Stimulated activated naive CD4-positive, alpha-beta T cell (primary cell): ENCODE data around the gene IL18.
"Not testable (repeated sequence)": the region's sequence is repeated elsewhere in the genome, so short reads cannot be mapped to it uniquely, and the experiment has no call there.

Experiments
- DNase-seq, 6 experiments: peaks; one replicate each; lab custom pipeline; 2025; lab: John Stamatoyannopoulos, UW

Gene IL18

DNA sequence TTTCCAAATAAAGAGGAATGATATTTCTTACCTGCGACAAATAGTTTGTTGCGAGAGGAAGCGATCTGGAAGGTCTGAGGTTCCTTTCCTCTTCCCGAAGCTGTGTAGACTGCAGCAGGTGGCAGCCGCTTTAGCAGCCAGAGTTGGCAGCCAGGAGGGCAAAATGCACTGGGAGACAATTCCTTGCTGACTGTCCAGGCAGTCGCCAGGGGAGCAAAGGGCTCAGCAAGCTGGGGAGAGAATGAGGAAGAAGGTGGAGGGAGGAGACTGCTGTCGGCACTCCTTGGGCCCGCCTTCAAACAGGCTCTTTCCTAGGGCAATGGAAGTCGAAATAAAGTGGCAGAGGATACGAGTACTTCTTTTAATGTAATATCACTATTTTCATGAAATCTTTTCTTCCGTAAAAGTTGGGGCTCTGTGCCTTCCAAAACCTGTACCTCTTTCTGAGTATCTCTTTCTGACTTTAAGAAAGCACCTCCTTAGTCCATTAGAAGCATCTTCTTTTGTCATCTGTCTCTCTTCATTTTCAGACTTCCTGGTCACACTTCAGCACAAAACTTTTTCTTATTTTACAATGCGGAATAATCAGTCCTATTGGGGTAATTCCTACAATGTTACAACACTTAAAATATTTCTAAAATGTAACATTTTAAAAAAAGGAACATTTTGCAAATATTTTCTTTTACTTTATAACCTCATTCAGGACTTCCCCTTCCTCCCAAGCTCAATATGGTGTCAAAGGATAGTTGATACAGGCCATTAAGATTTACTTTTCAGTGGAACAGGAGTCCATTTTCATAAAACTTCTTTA lies at the start of gene IL18:
TSS of gene IL18 (minus strand) at position 220 of the 811 bp plus-strand sequence. CDS start 9,041 bp downstream, outside the sequence.
- no peak for DNase-seq

DNA sequence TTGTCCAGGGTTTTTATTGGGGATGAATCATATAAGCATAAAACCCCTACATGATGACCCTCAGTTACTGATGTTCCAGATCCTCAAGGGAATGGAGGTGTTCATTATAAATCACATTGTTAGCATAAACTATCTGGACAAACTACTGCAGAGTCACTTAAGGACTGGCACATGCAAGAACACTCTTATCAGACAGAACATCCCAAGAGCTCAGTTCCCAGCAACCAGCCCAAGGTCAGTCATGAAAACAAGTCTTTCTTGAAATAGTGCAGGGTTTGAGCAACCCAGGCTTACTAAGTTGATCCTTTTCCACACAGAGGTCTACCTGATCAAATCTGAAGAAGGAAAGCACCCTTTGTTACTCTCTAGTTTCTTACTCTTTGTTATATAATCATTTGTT lies 48.8 kb upstream of the IL18 start:
- no peak for DNase-seq

DNA sequence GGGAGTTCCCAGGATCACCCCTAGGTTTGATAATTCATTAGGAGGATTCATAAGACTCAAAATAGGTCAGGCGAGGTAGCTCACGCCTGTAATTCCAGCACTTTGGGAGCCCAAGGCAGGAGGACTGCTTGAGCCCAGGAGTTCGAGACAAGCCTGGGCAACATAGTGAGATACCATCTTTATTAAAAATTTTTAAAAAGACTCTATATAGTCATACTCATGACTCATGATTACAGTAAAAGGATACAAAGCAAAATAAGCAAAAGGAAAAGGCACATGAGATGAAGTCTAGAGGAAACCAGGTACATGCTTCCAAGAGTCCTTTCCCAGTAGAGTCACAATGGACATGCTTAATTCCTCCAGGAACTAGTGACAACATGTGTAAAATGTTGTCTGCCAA lies 48.4 kb upstream of the IL18 start:
- no peak for DNase-seq

DNA sequence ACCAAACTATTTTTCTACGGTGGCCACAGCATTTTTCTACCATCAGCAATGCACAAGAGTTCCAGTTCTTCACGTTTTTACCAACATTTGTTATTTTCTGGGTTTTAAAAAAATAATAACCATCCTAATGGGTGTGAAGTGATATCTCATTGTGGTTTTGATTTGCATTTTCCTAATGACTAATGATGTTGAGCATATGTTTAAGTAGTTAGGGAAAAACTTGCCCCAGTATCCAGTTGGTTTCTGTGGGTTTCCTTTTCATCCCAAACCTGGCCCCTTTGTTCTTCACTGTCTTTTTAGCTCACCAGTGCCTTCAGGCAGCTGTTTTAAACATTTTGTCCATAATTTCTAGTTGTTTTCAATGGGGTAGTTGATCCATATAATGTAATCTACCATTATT lies 47.6 kb upstream of the IL18 start:
- DNase-seq: no peak

DNA sequence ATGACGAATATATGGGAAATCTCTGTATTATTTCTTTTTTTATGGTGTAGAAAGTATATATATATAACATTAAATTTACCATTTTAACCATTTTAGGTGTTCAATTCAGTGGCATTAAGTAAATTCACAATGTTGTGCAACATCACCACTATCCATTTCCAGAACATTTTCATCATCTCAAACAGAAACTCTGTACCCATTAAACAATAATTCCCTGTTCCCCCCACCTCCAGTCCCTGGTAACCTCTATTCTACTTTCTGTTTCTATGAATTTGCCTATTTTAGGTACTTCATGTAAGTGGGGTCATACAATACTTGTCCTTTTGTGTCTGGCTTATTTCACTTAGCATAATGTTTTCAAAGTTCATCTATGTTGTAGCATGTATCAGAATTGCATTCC lies 47.0 kb upstream of the IL18 start:
- DNase-seq: no peak

DNA sequence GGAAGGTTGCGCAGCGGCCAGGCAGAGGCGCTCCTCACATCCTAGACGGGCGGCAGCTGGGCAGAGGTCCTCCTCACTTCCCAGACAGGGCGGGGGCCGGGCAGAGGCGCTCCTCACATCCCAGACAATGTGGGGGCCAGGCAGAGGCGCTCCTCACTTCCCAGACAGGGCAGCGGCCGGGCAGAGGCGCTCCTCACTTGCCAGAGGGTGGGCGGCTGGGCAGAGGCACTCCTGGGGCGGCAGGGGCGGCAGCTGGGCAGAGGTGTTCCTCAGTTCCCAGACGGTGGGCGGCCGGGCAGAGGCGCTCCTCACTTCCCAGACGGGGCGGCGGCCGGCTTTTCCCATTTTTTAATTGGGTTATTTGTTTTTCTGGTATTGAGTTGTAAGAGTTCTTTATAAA lies 42.2 kb upstream of the IL18 start:
- no peak for DNase-seq

DNA sequence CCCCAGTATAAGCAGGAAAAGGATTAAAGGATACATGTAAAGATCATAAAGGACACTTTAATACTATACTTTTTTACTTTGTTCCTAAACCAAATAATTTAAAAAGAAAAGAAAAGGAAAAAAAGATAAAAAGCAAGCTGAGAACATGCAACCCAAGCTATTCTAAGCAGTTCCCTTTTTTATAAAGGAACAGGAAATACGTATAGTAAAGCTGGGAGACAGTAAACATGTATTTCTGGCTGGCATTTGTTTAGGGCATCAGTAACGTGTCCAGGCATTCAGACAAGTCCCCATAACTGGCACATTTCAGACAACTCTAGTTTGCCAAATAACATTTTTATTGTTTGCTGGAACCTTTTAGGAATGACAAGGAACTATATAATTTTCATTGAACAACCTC lies 36.4 kb upstream of the IL18 start:
- no peak for DNase-seq

DNA sequence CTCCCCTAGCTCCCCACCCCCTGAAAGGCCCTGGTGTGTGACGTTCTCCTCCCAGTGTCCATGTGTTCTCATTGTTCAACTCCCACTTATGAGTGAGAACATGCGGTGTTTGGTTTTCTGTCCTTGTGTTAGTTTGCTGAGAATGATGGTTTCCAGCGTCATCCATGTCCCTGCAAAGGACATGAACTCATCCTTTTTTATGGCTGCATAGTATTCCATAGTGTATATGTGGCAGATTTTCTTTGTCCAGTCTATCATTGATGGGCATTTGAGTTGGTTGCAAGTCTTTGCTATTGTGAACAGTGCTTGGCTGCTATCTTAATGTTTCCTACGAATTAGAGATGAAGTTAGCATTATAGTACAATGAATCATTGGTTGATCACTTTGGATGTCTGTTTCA lies 35.2 kb upstream of the IL18 start:
- not testable (repeated sequence) for DNase-seq

DNA sequence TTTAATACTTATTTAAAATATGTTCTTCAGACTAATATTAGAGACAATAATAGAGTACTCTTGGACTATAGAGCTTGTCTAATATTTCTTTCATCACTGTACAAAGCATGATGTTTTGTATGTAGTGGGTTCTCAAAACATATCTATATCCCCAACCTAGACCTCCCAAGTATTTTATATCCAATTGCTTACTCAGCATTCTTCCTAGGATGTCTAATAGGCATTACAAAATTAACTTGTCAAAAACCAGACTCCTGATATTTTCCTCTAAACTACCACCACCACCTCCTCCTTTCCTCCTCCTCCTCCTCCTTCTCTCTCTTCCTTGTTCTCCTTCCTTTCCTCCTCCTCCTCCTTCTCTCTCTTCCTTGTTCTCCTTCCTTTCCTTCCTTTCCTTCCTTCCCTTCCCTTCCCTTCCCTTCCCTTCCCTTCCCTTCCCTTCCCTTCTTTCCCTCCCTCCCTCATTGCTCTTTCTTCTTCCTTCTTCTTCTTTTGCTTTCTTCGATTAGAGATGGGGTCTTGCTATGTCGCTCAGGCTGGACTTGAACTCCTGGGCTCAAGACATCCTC lies 32.7 kb upstream of the IL18 start:
- DNase-seq: no peak

DNA sequence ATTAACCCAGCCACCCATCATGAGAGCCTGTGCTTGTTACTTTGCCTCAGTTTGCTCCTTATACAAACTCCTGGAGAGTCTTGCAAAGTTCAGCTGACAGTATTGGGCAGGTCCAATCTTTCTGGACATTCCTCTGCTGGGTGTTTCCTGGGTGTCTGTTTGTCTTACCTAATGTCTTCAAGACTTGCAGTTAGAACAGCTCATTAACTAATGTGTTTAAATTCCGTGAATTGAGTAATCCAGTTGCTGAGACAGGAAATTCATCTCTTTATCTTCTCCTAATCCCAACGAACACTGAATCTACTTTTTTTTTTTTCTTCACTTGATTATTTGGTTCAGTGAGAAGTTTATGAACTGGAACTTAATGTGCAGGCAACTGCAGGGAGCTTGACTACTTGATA lies 32.1 kb upstream of the IL18 start:
- DNase-seq: no peak

DNA sequence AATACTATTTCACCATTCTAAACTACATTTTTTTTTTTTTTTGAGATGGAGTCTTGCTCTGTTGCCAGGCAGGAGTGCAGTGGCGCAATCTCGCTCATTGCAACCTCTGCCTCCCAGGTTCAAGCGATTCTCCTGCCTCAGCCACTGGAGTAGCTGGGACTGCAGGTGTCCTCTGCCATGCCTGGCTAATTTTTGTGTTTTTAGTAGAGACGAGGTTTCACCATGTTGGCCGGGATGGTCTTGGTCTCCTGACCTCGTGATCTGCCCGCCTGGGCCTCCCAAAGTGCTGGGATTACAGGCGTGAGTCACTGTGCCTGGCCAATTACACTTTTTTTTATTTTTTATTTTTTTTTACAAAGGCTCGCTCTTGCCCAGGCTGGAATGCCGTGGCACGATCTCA lies 31.2 kb upstream of the IL18 start:
- not testable (repeated sequence) for DNase-seq

DNA sequence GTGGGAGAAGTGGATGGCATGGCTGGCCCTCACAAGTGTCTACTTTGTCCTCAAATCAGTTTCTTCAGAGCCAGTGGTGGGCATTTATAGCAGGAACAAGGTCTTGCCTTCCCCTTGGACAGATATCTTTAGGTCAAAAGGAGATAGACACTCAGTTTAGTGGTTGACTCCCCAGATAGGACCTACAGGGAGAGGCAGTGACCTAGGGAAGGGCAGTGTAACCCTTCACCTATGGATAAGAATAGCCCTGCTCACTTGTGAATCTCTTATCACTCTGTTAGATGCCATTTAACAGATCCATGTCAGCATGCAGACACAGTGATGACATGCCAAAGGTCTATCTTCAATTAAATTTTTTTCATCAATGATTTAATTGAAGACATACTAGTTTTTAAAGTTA lies 22.4 kb upstream of the IL18 start:
- no peak for DNase-seq

DNA sequence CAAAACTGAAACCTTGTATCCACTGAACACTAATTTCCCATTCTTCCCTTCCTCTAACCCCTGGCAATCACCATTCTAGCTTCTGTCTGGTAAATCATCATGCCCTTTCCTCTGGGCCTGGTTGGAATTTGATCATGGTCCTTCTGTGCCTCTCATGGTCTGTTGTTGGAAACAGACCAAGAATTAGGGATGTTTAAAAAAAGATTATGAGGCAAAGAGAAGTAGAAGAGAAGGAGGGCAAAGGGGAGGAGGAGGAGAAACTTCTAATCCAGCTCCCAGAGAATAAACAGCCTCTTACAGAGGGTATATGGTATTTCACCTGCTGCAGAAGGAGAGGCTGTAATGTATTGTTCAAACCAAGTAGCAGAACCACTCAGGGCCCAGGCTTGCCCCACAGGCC lies 22.0 kb upstream of the IL18 start:
- DNase-seq: no peak

DNA sequence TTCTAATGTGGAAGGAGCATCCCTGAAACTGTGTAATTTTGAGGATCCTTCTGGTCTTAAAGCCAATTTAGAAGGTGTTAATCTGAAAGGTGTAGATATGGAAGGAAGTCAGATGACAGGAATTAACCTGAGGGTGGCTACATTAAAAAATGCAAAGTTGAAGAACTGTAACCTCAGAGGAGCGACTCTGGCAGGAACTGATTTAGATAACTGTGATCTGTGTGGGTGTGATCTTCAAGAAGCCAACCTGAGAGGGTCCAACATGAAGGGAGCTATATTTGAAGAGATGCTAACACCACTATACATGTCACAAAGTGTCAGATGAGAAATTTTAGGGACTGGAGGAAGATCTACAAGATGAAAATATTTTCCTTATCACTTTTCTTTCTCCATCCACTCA lies 19.0 kb upstream of the IL18 start:
- no peak for DNase-seq

DNA sequence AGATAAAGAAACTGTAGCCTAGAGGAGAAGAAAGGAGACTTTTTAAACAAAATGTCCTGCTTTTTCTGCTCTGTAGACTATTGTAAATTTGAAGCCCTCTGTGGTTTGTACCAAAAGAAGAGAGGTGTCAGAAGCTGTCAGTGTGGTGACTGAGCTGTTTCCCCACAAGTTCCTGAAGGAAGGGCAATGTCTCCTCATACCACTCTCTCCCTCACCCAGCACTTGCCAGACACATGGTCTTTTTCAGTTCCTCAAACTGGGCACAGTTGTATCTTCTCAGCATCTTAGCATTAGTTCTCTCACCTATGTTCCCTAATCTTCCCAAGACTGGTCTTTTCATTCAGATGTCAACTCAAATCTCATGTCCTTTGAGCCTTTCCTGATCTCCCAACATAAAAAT lies 15.7 kb upstream of the IL18 start:
- DNase-seq: no peak

DNA sequence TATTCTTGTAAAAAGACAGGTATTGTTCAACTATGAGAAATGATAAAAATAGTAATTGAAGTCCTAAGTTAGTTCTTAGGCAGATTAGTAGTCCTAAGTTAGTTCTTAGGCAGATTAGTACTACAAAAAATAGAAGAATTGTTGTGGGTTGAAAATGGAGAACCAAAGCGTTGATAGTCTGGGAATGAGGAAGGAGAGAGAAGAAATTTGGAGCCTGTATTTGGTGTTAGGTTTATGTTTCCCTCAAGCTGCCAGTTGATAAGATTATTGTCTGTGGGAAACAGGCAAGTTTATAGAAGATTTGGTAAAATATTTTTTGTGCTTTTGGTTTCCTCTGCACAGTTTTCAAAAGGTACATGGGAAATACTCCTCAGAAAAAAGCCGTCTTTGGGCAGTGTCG lies 15.0 kb upstream of the IL18 start:
- no peak for DNase-seq

DNA sequence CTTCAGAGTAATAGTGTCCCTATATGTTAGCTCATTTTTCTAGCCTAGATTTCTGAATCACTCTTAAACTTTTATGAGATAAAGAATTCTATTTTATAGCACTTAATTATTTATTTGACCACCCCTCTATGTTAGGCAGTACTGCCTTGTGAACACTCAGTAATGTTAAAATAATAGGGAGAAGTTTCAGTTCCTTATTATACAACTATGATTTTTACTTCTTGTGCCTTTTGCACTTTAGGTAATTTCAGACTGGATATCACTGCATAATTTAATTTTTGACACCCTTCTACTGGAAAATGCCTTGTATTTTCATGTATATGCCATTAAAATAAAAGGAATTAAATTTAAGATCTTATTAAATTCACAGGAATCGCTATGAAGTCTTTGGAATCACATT lies 14.5 kb upstream of the IL18 start:
- DNase-seq: no peak

DNA sequence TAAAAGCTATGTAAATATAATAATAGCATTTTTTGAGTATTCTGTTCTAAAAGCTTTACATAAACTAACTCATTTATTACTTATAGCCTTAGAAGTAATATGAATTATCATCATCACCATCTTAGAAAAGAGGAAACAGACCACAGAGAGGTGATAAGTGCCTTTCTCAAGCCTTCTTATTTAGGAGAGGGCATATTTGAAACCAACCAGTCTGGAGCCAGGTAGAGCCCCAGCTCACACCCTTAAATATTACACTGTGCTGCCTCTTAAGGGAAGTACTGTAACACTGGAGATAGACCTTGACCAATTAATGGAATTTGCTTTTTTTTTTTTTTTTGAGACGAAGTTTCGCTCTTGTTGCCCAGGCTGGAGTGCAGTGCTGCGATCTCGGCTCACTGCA lies 13.7 kb upstream of the IL18 start:
- DNase-seq: no peak

DNA sequence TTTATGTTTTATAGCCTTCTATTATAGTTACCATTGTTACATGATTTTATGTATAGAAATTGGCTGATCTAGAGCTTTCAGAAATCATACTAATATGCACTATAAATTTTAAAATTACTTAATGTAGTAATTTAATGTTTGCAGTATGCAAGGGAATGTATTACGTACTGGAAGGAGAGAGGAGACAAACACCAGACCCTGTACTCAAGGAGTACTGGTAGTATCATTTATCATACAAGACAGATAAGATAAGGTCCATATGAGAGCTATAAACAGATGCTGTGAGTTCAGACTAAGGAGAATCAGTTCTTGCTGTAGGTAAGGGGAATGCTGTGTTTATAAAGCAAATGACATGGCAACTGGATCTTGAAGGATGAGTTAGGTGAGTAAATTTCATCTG lies 12.2 kb upstream of the IL18 start:
- no peak for DNase-seq

DNA sequence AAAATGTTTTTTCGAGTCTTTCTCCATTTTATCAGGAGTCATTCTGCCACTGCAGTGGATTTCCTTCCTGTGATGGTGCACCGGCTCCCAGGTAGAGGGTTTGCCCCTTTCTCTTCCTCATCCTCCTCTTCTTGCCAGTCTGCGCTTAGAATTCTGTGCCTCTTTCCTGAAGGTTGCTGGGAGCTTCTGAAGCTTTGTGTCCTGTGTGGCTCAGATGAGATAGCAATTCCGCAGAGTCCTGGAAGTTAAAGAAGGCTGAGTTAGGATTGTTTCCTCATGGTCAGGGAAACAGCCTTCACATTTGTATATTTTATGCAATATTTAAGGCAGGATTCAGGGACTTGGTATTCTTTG lies 11.7 kb upstream of the IL18 start:
- DNase-seq: no peak

DNA sequence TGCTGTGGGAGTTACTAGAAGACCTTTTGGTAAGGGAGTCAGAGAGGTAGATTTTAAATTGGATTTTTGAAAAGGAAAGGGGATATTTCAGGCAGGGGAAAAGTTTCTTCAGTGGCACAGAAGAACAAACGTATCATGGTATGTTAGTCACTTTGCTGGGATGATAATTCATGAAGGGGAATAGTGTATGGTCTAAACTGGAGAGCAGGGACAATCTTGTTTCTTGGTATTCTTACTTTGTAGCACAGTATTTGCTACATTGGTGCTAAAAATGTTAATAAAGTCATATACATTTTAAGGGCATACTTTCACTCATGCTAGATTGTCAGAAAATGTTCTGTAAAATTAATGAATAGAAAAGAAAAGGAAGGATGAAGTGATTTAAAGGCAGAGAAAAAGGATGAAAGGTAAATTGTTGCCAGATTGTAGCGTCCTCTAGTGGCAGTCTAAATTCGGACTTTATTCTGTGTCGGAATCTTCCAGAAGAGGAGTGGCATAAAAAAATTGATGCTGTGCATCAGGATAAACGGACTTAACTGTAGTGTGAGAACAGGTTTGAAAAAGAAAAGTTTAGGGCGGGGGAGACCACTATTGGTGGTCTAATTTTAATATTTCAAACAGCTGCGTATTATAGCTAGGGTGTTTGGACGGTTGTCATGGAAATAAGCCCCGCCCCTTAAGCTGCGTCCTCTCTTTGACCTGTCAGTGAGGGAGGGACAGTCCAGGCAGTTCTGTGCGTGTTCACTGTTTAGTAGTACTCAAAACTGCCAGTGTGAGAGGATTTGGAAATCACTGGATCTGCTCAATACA lies 11.1 kb upstream of the IL18 start, which contains the start of gene BCO2:
TSS of gene BCO2 (plus strand) at position 724 of the 810 bp plus-strand sequence. CDS start 90 bp downstream, outside the sequence.
- DNase-seq: peak in 2 of 6 experiments; percentile 3 to 21

DNA sequence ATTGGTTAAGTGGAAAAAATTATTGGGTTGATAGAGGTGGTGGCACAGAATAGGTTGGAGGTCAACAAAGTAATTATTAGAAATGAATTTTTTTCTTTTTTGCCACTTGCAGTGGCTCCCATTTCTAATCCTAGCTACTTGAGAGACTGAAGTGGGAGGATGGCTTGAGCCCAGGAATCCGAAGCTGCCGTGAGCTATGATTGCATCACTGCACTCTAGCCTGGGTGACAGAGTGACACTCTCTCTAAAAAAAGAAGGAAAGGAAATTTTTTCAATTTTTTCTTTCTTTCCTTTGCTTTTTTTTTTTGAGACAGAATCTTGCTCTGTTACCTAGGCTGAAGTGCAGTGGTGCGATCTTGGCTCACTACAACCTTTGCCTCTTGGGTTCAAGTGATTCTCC lies 9.3 kb upstream of the IL18 start:
- DNase-seq: no peak

DNA sequence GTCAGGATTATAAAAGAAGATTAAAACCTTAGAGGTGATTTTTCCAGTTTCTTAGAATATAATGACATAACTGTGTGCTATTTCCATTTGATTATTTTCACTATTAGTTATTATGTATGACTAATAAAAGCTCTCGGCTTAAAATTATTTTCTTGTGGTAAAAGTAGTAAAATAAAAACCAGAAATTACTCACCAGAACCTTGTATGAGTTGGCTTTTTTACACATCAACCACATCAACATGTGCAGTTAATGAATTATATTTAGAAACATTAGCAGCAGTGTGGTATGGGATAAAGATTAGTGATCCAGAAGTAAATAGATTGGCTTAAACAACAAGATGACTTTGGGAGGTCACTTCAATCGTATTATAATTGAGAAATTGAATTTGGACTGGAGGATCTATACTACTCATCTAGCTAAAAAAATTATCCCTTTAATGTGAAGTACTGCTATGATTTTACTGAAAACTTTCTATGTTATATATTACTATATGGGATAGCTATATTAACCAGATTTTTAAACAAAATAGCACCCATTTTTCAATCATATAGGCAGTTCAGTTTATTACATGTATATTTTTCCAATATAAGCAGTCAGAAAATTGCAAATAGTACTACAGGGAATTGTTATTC lies 8.6 kb upstream of the IL18 start:
- DNase-seq: no peak
